ENCODE data around the gene SERPINA10.
"Not testable (repeated sequence)": the region's sequence is repeated elsewhere in the genome, so short reads cannot be mapped to it uniquely, and the experiment has no call there.

SERPINA10 gene

GRCh38 chr14:94282991-94283723 is 9.9 kb downstream of the SERPINA10 start:
- DNase-seq (ENCODE audit: low read depth) = no peak

GRCh38 chr14:94278731-94279130 is 14.3 kb downstream of the SERPINA10 start:
- no peak for DNase-seq (ENCODE audit: low read depth)

- DNase-seq (ENCODE audit: low read depth) = not testable (repeated sequence)
Observed at GRCh38 chr14:94276898-94277561, 16.0 kb downstream of the SERPINA10 start.

- DNase-seq (ENCODE audit: low read depth) = no peak
Observed at GRCh38 chr14:94269156-94269555, 23.9 kb downstream of the SERPINA10 start.

DNA sequence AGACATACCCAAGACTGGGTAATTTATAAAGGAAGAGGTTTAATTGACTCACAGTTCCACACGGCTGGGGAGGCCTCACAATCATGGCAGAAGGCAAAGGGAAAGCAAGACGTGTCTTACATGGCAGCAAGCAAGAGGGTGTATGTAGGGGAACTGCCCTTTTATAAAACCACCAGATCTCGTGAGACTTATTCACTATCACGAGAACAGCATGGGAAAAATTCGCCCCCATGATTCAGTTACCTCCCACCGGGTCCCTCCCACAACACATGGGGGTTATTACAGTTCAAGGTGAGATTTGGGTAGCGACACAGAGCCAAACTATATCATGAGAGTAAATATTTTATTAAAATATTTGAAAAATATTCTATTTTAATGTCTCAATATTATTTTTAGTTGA is 24.5 kb downstream of the SERPINA10 start:
- DNase-seq (ENCODE audit: low read depth) = not testable (repeated sequence)

DNA sequence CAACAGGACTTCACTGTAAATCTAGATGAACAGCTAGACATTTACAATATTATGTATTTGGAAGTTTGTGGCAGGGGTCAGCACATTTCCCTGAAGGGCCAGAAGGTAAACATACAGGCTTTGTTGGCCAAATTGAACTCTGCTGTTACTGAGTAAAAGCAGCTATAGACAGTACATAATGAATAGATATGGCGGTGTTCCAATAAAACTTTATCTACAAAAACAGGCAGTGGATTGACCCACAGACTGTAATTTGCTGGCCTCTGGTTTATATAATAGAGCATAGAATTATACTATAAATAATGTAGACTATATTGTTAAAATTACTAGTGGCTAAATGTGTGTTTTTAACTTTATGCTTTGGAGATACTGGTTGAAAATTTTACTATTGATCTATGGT is 25.7 kb downstream of the SERPINA10 start:
- no peak for DNase-seq (ENCODE audit: low read depth)

DNA sequence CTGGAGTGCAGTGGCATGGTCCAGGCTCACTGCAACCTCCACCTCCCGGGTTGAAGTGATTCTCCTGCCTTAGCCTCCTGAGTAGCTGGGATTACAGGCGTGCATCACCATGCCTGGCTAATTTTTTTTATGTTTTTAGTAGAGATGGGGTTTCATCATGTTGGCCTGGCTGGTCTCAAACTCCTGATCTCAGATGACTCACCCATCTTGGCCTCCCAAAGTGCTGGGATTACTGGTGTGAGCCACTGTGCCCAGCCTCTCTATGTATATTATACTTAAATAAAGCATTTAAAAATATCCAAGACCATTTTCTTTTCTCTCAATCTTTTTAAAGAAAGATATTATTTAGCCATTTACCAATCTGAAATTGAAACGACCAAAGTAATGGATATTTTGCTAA is 28.9 kb downstream of the SERPINA10 start:
- DNase-seq (ENCODE audit: low read depth) = not testable (repeated sequence)

- DNase-seq (ENCODE audit: low read depth) = no peak
Observed at GRCh38 chr14:94244182-94244581, 48.9 kb downstream of the SERPINA10 start.

DNA sequence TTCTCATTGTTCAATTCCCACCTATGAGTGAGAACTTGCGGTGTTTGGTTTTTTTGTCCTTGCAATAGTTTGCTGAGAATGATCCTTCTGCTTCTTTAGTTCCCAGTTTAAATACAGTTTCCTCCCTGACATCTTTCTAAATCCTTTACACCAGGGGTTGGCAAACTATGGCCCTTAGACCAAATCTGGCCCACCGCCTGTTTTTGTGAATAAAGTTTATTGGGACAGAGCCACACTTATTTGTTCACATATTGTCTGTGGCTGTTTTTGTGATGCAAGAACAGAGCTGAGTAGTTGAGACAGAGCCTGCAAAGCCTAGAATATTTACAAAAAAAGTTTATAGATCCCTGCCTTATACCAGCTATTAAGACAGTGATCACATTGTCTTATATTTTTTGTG is 53.7 kb downstream of the SERPINA10 start:
- DNase-seq (ENCODE audit: low read depth) = no peak

DNA sequence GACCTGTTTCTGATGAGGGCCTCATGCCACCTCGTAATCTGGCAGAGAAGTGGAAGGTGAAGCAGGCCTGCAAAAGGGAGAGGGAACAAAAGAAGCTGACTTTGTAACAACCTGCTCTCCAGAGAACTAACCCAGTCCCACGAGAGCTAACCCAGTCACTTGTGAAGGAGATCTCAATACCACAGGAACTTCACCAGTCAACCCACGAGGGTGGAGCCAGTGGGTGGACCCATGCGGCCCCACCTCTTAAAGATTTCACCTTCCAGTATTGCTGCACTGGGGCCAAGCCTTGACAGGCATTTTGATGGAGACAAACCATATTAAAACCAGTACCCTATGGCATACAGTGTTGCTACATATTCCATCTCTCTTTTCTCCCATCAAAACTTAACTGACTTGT is 55.1 kb downstream of the SERPINA10 start:
- DNase-seq (ENCODE audit: low read depth) = no peak

DNA sequence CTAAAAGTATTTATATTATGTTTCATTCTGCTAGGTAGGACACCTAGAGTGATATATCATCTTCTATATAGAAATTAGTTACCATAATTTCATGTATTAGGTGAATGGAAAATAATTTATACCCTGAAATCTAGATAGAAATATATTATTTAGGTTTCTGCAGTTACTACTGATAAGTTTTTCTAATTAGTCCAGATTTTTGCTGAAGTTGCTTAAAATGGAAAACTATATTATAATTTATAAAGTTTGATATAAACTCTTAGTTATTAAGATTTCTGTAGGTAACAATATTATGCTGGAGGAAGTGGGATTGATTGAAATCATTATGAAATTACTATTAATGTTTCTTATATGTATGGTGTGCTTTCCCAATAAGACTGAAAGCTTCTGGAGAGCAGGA is 56.0 kb downstream of the SERPINA10 start:
- no peak for DNase-seq (ENCODE audit: low read depth)

All from GM04504 (cell line).